Stimulated activated CD8-positive, alpha-beta memory T cell treated with anti-CD3 and anti-CD28 coated beads, Interleukin-7, amount 100 ng/mL, for 4 hours (primary cell): Measurements from ENCODE around the gene OR3A3.

Experiments
- DNase-seq, 2 donors: peaks; one replicate each; pipeline ENCODE4 v3.0.0-alpha.2; 2020; ENCODE audit warnings: low read depth in 2 of 2

OR3A3 gene

GRCh38 chr17:3472137-3472536 lies 61.0 kb downstream of the OR3A3 start:
- DNase-seq, result no peak
